Activated B cell treated with CpG ODN at 0.5 μM for 24 hours (primary cell): ENCODE results near the gene TAS2R50. TPM values are rescaled to one million over a fixed set of nuclear protein-coding genes. Genes with fewer than 3 reads are reported as not detected.

Experiments used
- ATAC-seq: fragments of 200-7000 bp; cut with Tn5 transposase; one replicate; pipeline ENCODE4 v1.10.0; 2021; ENCODE audit warnings: low read depth, mild to moderate bottlenecking, moderate library complexity
- CTCF ChIA-PET: fragments of 350-600 bp; sonication (Branson Sonifier 250); formaldehyde crosslinking; loops from one replicate; lab custom pipeline; 2021; ENCODE audit warnings: antibody characterized with exemption; lab: Charles Lee
- POLR2A ChIA-PET: fragments of 350-600 bp; sonication (Branson Sonifier 250); formaldehyde crosslinking; loops from one replicate; lab custom pipeline; 2021; ENCODE audit warnings: antibody characterized with exemption; lab: Charles Lee
- DNase-seq: peaks from one replicate; pipeline ENCODE4 v3.0.0; 2022
- H3K27ac Mint-ChIP-seq: one replicate; pipeline ENCODE4 v1.8.0; 2020; ENCODE audit warnings: mixed read lengths
- H3K27me3 Mint-ChIP-seq: one replicate; pipeline ENCODE4 v1.8.0; 2021; ENCODE audit warnings: mixed read lengths
- H3K36me3 Mint-ChIP-seq: one replicate; pipeline ENCODE4 v1.8.0; 2021; ENCODE audit warnings: low read depth, mixed read lengths
- H3K4me1 Mint-ChIP-seq: one replicate; pipeline ENCODE4 v1.8.0; 2021; ENCODE audit warnings: mixed read lengths
- H3K4me3 Mint-ChIP-seq: one replicate; pipeline ENCODE4 v1.8.0; 2020; ENCODE audit warnings: mild to moderate bottlenecking, mixed read lengths
- H3K9me3 Mint-ChIP-seq: one replicate; pipeline ENCODE4 v1.8.0; 2020; ENCODE audit warnings: mixed read lengths
- CTCF ChIP-seq: fragments of 200-600 bp; IDR thresholded peaks from one replicate; pipeline ENCODE4 v1.8.0; 2022; ENCODE audit warnings: antibody characterized with exemption, mild to moderate bottlenecking
- intact Hi-C: fragments of 100-400 bp; cut with micrococcal nuclease; formaldehyde crosslinking; loops from one replicate; pipeline ENCODE4 v1.15.1; 2024
- total RNA-seq: library from RNA; stranded (reverse); gene quantifications from 2 replicates; pipeline ENCODE4 v1.2.3, GENCODE V29; 2022

The TAS2R50 gene
- total RNA-seq, 1 donor from 2014 or later: 1.2 TPM

- peaks cover 2% of the 10 kb centered on the region for H3K4me1 Mint-ChIP-seq
- intact Hi-C loops: no loop called here
- CTCF ChIA-PET: no interaction called here
- no peaks in the 10 kb centered on the region for H3K27me3 Mint-ChIP-seq
- ATAC-seq: no peak
- H3K4me3 Mint-ChIP-seq: no peak overlapping the region
- no peak for TF ChIP-seq CTCF
- peaks cover 8% of the 10 kb centered on the region for H3K36me3 Mint-ChIP-seq
- POLR2A ChIA-PET: no interaction called here
- no peak overlapping the region for H3K27ac Mint-ChIP-seq
- DNase-seq: no peak
- H3K9me3 Mint-ChIP-seq: no peaks in the 10 kb centered on the region
These were observed 30.2 kb upstream of the TAS2R50 start for GRCh38 chr12:11016937-11017336.

- no peaks in the 10 kb centered on the region for H3K9me3 Mint-ChIP-seq
- ATAC-seq (no peak), DNase-seq (no peak)
- no peak overlapping the region for H3K27ac Mint-ChIP-seq
- H3K36me3 Mint-ChIP-seq: peaks cover 8% of the 10 kb centered on the region
- peaks cover 2% of the 10 kb centered on the region for H3K4me1 Mint-ChIP-seq
- no peaks in the 10 kb centered on the region for H3K27me3 Mint-ChIP-seq
- H3K4me3 Mint-ChIP-seq: no peak overlapping the region
- ChIA-PET CTCF (no interaction called here), POLR2A (no interaction called here)
- no peak for TF ChIP-seq CTCF
- intact Hi-C loops: no loop called here
These were observed 29.2 kb upstream of the TAS2R50 start for GRCh38 chr12:11015775-11016430.

DNA sequence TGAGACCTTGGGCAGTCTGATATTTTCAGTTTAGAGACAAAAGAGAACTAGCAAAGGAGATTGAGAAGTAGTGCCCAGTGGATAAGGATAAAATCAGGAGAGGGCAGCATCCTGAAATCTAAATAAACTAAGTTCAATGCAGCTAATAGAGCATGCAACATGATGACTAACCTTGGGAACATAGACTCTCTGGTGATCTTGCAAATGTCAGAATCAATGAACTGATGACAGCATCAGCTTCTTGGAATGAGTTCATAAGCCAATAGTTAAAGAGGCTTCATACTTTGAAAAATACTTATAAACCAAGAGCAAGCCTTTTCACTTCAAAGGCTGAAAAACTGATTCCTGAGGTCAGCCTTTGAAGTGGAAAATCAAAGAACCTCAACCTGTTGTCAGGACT is 27.5 kb upstream of the TAS2R50 start:
- no peaks in the 10 kb centered on the region for H3K27me3 Mint-ChIP-seq
- H3K9me3 Mint-ChIP-seq: no peaks in the 10 kb centered on the region
- TF ChIP-seq CTCF: no peak
- CTCF ChIA-PET: no interaction called here
- POLR2A ChIA-PET: no interaction called here
- peaks cover 2% of the 10 kb centered on the region for H3K4me1 Mint-ChIP-seq
- intact Hi-C loops: no loop called here
- H3K27ac Mint-ChIP-seq: no peak overlapping the region
- peaks cover 8% of the 10 kb centered on the region for H3K36me3 Mint-ChIP-seq
- ATAC-seq (no peak), DNase-seq (no peak)
- no peak overlapping the region for H3K4me3 Mint-ChIP-seq

- no peak overlapping the region for H3K27ac Mint-ChIP-seq
These were observed 20.9 kb upstream of the TAS2R50 start for GRCh38 chr12:11007608-11008007.

DNA sequence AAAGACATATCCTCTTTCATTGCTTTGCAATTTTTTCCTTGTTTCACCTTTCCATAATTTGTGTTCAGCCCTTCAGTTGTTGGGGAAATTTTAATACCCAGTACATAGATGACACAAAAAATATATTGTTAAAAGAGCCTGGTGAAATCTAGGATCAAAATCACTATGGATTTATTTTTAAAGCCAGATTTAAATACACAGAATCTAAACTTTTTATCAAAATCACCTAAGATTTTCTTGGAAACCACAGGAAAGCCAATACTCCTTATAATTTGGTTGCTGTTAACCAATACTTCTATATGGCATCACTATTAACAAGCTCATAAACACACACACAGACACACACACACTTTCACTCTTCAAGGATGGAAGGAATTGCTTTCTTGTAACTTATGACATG is 11.5 kb upstream of the TAS2R50 start, which contains the start of gene TAS2R20:
Gene TAS2R20, minus strand, starts transcription at position 101 of the 400 bp plus-strand sequence. CDS start 429 bp downstream, outside the sequence.
- no peak for TF ChIP-seq CTCF
- Mint-ChIP-seq H3K27me3 (no peaks in the 10 kb centered on the region), H3K27ac (no peak within 1 kb of the TSS), H3K4me1 (no peaks in the 10 kb centered on the region), H3K9me3 (peaks cover 3% of the 10 kb centered on the region), H3K4me3 (no peak within 1 kb of the TSS), H3K36me3 (peaks cover 13% of the 10 kb centered on the region)
- no peak for ATAC-seq
- POLR2A ChIA-PET: no interaction called here
- CTCF ChIA-PET: no interaction called here
- intact Hi-C loops: no loop called here
- no peak for DNase-seq

More at GRCh38 chr12:11007608-11008007, 20.9 kb upstream of the TAS2R50 start:
- H3K4me3 Mint-ChIP-seq: no peak overlapping the region
- intact Hi-C loops: no loop called here
- ChIA-PET CTCF (no interaction called here), POLR2A (no interaction called here)
- no peak for ATAC-seq
- H3K27me3 Mint-ChIP-seq: no peaks in the 10 kb centered on the region
- TF ChIP-seq CTCF: no peak
- H3K36me3 Mint-ChIP-seq: peaks cover 2% of the 10 kb centered on the region
- no peaks in the 10 kb centered on the region for H3K4me1 Mint-ChIP-seq
- H3K9me3 Mint-ChIP-seq: no peaks in the 10 kb centered on the region
- no peak for DNase-seq
